ENCODE measurements around the gene RNF223. TPM values are rescaled to one million over a fixed set of nuclear protein-coding genes. Genes with fewer than 3 reads are reported as not detected.

RNF223 gene
- total and polyA plus RNA-seq, 8 donors: 1.4 to 8.1 (median 3.4) TPM; not detected in 3

- no peak overlapping the region for H3K27ac ChIP-seq
- 92 to 97% (median 95%) methylated on average over 4 to 17 of the region's 17 CpGs for WGBS, 5 donors
- no peaks in the 10 kb centered on the region for H3K9me3 ChIP-seq
- H3K4me3 ChIP-seq: no peak overlapping the region
- TF ChIP-seq POLR2AphosphoS5 (IDR thresholded peaks at IDR 0.05): no peak
- TF ChIP-seq EP300 (IDR thresholded peaks at IDR 0.05): no peak
- peaks cover 0 to 48% (median 28%) of the 10 kb centered on the region in 4 donors for H3K36me3 ChIP-seq
- DNase-seq: no peak
- intact Hi-C loops (cut with DNase I; ENCODE audit: low total_unique reads): no loop called here
- H3K27me3 ChIP-seq: no peaks in the 10 kb centered on the region
- H3K4me1 ChIP-seq: no peaks in the 10 kb centered on the region
Measured at GRCh38 chr1:1086911-1087341, 12.8 kb upstream of the RNF223 start.

DNA sequence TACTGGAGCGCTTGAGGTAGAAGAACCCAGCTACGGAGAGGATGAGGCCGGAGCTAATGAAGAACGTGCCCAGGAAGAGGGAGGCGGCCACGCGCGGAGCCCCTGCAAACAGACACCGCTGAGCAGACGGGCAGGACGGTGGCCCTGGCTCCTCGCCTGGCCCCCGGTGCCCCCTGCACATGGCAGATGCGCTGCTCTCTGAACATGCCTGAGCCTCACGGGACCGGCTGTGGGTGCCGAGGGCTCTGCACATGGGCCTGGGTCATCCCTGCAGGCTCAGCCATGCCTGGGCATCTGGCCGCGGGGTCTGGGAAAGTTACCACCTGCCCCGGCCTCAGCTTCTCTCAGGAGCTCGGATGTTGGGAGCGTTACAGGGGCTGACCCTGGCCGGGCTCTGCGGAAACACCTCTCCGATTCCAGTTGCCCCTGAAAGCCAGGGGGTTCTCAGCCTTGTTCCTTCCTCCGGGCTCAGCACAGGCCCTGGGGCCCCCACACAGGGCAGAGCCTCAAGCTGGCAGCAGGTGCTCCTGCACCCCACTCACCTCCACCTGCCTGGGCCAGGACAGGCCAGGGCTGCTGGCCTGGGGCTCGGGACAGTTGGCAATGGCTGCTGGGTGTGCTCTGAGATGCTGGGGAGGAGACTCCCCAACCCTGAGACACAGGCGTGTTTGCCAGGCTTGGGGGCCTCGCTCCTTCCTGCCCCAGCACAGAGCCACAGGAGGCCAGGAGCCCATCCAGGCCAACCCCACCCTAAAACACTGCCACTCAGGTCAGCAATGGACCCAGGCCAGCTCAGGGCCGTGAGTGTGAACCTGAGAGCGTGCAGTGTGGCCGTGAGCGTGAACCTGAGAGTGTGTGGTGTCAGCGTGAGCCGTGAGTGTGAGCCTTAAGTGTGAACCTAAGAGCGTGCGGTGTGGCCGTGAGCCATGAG, 12.1 kb upstream of the RNF223 start:
- no peaks in the 10 kb centered on the region for H3K9me3 ChIP-seq
- intact Hi-C loops (cut with DNase I; ENCODE audit: low total_unique reads): no loop called here
- no peaks in the 10 kb centered on the region for H3K4me1 ChIP-seq
- no peak overlapping the region for H3K4me3 ChIP-seq
- WGBS, 5 donors: 94 to 95% (median 94%) methylated on average over 21 to 38 of the region's 38 CpGs
- no peaks in the 10 kb centered on the region for H3K27me3 ChIP-seq
- TF ChIP-seq POLR2A (IDR thresholded peaks at IDR 0.05) (no peak), EP300 (IDR thresholded peaks at IDR 0.05) (no peak), CTCF (IDR thresholded peaks at IDR 0.05) (no peak), POLR2AphosphoS5 (IDR thresholded peaks at IDR 0.05) (no peak)
- H3K36me3 ChIP-seq: peaks cover 0 to 51% (median 28%) of the 10 kb centered on the region in 4 donors
- H3K27ac ChIP-seq: no peak overlapping the region
- DNase-seq: no peak

GRCh38 chr1:1085171-1085841, 11.2 kb upstream of the RNF223 start:
- TF ChIP-seq POLR2AphosphoS5 (IDR thresholded peaks at IDR 0.05) (no peak), POLR2A (IDR thresholded peaks at IDR 0.05) (no peak), CTCF (IDR thresholded peaks at IDR 0.05) (no peak), EP300 (IDR thresholded peaks at IDR 0.05) (no peak)
- H3K36me3 ChIP-seq: peaks cover 0 to 48% (median 28%) of the 10 kb centered on the region in 4 donors
- no peaks in the 10 kb centered on the region for H3K9me3 ChIP-seq
- DNase-seq: peak; percentile 3 to 15
- H3K4me3 ChIP-seq: no peak overlapping the region
- H3K27me3 ChIP-seq: peaks cover 0 to under 1% (median 0%) of the 10 kb centered on the region in 3 donors
- no peak overlapping the region for H3K27ac ChIP-seq
- intact Hi-C loops (cut with DNase I; ENCODE audit: low total_unique reads): no loop called here
- WGBS, 5 donors: 92 to 95% (median 94%) methylated on average over 16 to 30 of the region's 30 CpGs
- H3K4me1 ChIP-seq: peaks cover 1 to 2% (median 2%) of the 10 kb centered on the region in 4 donors

DNA sequence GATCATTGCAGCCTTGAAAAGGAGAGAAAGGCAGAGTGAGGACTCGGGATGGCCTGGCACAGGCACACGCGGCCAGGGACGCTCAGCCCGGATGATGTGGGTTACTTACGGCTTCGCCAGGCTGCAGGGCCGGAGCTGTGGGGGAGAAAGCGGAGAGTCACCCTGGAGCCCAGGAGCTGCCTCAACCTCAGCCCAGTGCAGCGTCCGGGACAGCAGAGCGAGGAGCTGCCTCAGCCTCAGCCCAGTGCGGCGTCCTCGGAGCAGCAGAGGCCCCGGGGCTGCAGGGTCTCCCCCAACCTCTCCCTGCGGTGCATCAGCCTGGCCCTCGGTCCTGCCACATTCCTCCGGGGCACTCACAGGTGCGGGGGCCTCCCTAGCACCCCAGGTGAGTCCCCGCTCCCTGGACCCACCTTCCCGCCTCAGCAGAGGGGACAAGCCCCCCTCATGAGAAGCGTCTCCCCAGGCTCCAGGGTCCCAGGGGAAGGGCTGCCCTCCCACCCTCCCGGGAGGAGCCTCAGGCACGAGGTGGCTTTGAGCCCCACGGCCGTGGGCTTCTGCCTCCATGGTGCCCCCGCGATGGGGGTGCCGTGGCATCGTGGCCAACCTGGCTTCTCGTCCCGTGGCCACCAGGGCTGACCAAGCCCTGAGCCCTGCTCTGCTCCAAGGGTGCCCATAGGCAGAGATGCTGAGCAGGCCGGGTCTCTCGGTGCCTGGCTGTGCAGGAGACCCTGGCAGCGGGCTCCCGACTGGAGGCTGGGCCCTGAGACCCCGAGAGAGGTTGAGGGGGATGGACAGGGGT, 10.5 kb upstream of the RNF223 start:
- peak; percentile 4 to 23 for DNase-seq
- H3K27ac ChIP-seq: no peak overlapping the region
- peaks cover 0 to 8% (median 0%) of the 10 kb centered on the region in 3 donors for H3K27me3 ChIP-seq
- no peaks in the 10 kb centered on the region for H3K9me3 ChIP-seq
- H3K4me3 ChIP-seq: no peak overlapping the region
- H3K4me1 ChIP-seq: peaks cover 9 to 10% (median 9%) of the 10 kb centered on the region in 4 donors
- peaks cover 0 to 41% (median 28%) of the 10 kb centered on the region in 4 donors for H3K36me3 ChIP-seq
- TF ChIP-seq POLR2A (IDR thresholded peaks at IDR 0.05): no peak
- intact Hi-C loops (cut with DNase I; ENCODE audit: low total_unique reads): no loop called here
- 90 to 97% (median 93%) methylated on average over 20 to 38 of the region's 38 CpGs for WGBS, 5 donors

All from stomach (tissue), 9 donors.